Anterior cingulate cortex (tissue), 58 donors: Measurements from ENCODE around the gene GRIK3.
"Not testable (repeated sequence)": the region's sequence is repeated elsewhere in the genome, so short reads cannot be mapped to it uniquely, and the experiment has no call there.

ENCODE experiments used
- DNase-seq, 58 donors: peaks; one replicate each; lab custom pipeline; 2025; lab: John Stamatoyannopoulos, UW

Gene GRIK3

GRCh38 chr1:36913484-36914060 lies 120.7 kb downstream of the GRIK3 start:
- DNase-seq: no peak

GRCh38 chr1:36913016-36913415 lies 121.3 kb downstream of the GRIK3 start:
- no peak for DNase-seq

- no peak for DNase-seq
These were observed 121.9 kb downstream of the GRIK3 start for GRCh38 chr1:36912365-36912865.

- DNase-seq: no peak
These were observed 122.6 kb downstream of the GRIK3 start for GRCh38 chr1:36911561-36912364.

GRCh38 chr1:36910886-36911540 lies 123.3 kb downstream of the GRIK3 start:
- DNase-seq: no peak

GRCh38 chr1:36909946-36910725 lies 124.2 kb downstream of the GRIK3 start:
- peak in 1 of 58 donors; percentile 12 for DNase-seq

GRCh38 chr1:36909359-36909758 lies 125.0 kb downstream of the GRIK3 start:
- DNase-seq: not testable (repeated sequence)

GRCh38 chr1:36908096-36908495 lies 126.2 kb downstream of the GRIK3 start:
- DNase-seq: no peak

GRCh38 chr1:36906555-36906954 lies 127.8 kb downstream of the GRIK3 start:
- no peak for DNase-seq

- DNase-seq: no peak
These were observed 128.4 kb downstream of the GRIK3 start for GRCh38 chr1:36905941-36906340.

- no peak for DNase-seq
These were observed 134.2 kb downstream of the GRIK3 start for GRCh38 chr1:36900128-36900527.

- not testable (repeated sequence) for DNase-seq
These were observed 136.5 kb downstream of the GRIK3 start for GRCh38 chr1:36897813-36898212.

- no peak for DNase-seq
These were observed 139.5 kb downstream of the GRIK3 start for GRCh38 chr1:36894824-36895223.

- DNase-seq: no peak
These were observed 143.5 kb downstream of the GRIK3 start for GRCh38 chr1:36890776-36891175.

GRCh38 chr1:36889478-36890226 lies 144.7 kb downstream of the GRIK3 start:
- DNase-seq: no peak

- no peak for DNase-seq
These were observed 145.4 kb downstream of the GRIK3 start for GRCh38 chr1:36888811-36889477.

GRCh38 chr1:36885540-36886357 lies 148.6 kb downstream of the GRIK3 start:
- DNase-seq: no peak

GRCh38 chr1:36884801-36885200 lies 149.5 kb downstream of the GRIK3 start:
- DNase-seq: no peak
